Measurements from ENCODE around the gene RPL10A. TPM values are rescaled to one million over a fixed set of nuclear protein-coding genes. Genes with fewer than 3 reads are reported as not detected.

Gene RPL10A
- total RNA-seq, 2 experiments from 2014 or later: 1,581 to 2,643 TPM

DNA sequence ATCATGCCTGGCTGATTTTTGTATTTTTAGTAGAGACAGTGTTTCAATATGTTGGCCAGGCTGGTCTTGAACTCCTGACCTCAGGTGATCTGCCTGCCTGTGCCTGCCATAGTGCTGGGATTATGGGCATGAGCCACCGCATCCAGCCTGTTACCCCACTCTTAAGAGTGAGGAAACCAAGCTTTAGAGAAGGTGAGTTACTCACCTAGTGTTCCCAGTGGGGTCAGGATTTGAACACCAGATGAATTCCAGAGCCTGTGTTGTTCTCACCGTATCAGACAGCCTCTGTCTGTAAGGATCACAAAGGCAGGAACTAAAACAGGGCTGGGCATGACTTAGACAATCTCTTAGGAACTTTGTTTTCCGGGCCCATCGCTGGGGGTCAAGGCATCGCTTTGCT, 25.5 kb upstream of the RPL10A start:
- no peaks in the 10 kb centered on the region for H4K20me1 ChIP-seq (ENCODE audit: insufficient read depth, low read length)
- TF ChIP-seq EZH2phosphoT487 (IDR thresholded peaks at IDR 0.05; ENCODE audit: borderline replicate concordance, low read depth, low read length): no peak
- TF ChIP-seq, protein P1, sequence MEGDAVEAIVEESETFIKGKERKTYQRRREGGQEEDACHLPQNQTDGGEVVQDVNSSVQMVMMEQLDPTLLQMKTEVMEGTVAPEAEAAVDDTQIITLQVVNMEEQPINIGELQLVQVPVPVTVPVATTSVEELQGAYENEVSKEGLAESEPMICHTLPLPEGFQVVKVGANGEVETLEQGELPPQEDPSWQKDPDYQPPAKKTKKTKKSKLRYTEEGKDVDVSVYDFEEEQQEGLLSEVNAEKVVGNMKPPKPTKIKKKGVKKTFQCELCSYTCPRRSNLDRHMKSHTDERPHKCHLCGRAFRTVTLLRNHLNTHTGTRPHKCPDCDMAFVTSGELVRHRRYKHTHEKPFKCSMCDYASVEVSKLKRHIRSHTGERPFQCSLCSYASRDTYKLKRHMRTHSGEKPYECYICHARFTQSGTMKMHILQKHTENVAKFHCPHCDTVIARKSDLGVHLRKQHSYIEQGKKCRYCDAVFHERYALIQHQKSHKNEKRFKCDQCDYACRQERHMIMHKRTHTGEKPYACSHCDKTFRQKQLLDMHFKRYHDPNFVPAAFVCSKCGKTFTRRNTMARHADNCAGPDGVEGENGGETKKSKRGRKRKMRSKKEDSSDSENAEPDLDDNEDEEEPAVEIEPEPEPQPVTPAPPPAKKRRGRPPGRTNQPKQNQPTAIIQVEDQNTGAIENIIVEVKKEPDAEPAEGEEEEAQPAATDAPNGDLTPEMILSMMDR (conservative IDR thresholded peaks at IDR 0.05; ENCODE audit: low read length): no peak
- H3K4me1 ChIP-seq (ENCODE audit: insufficient read depth, low read length, poor library complexity, severe bottlenecking): no peaks in the 10 kb centered on the region
- POLR2A ChIA-PET: interaction anchor here (0.6 kb wide), 1 partner anchor 55 kb away, joined by 4 read pairs; no protein-coding TSS in a partner anchor
- no peak overlapping the region for H3K27ac ChIP-seq (ENCODE audit: low read depth, low read length, poor library complexity, severe bottlenecking)
- H3K36me3 ChIP-seq (ENCODE audit: insufficient read depth, low read length): no peaks in the 10 kb centered on the region
- intact Hi-C loops (cut with micrococcal nuclease; ENCODE audit: unreplicated experiment): no loop called here
- CTCF ChIA-PET (ENCODE audit: unreplicated experiment): no interaction called here
- no peak overlapping the region for H2AFZ ChIP-seq (ENCODE audit: low read length)
- no peak overlapping the region for H3K4me2 ChIP-seq (ENCODE audit: low read length)
- BruUV-seq (replicated peaks): no TSS peak
- no peaks in the 10 kb centered on the region for H3K9me3 ChIP-seq (ENCODE audit: low read length)
- H3K9me2 ChIP-seq (ENCODE audit: insufficient read depth, low read length): no peaks in the 10 kb centered on the region
- DNase-seq (ENCODE audit: low spot score): no peak
- no peak overlapping the region for H3K4me3 ChIP-seq (ENCODE audit: low read depth, low read length, poor library complexity, severe bottlenecking)
- no peaks in the 10 kb centered on the region for H3K79me2 ChIP-seq (ENCODE audit: insufficient read depth, low read depth, low read length)

DNA sequence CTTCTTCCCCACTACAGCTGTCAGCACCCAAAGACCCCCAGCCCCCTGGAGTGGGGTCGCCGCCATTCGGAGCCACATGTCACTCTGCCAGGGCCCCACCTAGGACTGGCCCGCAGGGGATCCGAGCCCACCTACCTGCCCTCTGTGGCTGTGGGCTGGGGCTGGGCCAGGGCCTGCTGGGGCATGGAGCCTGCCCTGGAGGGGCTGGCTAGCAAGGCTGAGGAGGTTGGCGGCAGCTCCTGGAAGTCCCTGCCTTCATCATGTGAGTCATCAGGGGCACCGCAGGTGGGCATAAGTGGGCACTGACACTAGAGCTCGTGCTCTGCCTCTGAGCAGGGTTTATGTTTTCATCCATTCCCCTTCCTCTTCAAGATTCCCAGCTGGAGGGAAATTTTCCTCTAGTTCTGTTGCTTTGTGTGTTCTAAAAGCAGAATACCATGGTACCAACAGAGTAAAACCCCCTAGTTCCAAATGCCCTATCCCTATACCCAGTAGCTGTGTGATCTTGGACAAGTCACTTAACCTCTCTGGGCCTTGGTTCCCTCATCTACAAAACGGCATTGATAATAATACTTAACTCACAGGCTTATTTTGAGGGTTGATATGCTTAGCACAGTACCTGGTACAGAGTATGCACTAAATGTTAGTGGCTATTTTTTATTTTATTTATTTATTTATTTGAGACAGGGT, 24.7 kb upstream of the RPL10A start:
- ChIA-PET POLR2A (no interaction called here), CTCF (ENCODE audit: unreplicated experiment) (no interaction called here)
- Histone ChIP-seq H3K4me2 (ENCODE audit: low read length) (no peak overlapping the region), H3K9me2 (ENCODE audit: insufficient read depth, low read length) (no peaks in the 10 kb centered on the region), H3K4me1 (ENCODE audit: insufficient read depth, low read length, poor library complexity, severe bottlenecking) (no peaks in the 10 kb centered on the region), H3K27ac (ENCODE audit: low read depth, low read length, poor library complexity, severe bottlenecking) (no peak overlapping the region), H3K79me2 (ENCODE audit: insufficient read depth, low read depth, low read length) (no peaks in the 10 kb centered on the region), H2AFZ (ENCODE audit: low read length) (no peak overlapping the region), H3K36me3 (ENCODE audit: insufficient read depth, low read length) (no peaks in the 10 kb centered on the region), H3K9me3 (ENCODE audit: low read length) (no peaks in the 10 kb centered on the region), H3K4me3 (ENCODE audit: low read depth, low read length, poor library complexity, severe bottlenecking) (no peak overlapping the region), H4K20me1 (ENCODE audit: insufficient read depth, low read length) (no peaks in the 10 kb centered on the region)
- TF ChIP-seq EZH2phosphoT487 (IDR thresholded peaks at IDR 0.05; ENCODE audit: borderline replicate concordance, low read depth, low read length): no peak
- TF ChIP-seq, protein P1 (conservative IDR thresholded peaks at IDR 0.05; ENCODE audit: low read length): no peak
- intact Hi-C loops (cut with micrococcal nuclease; ENCODE audit: unreplicated experiment): no loop called here
- BruUV-seq (replicated peaks): no TSS peak
- DNase-seq (ENCODE audit: low spot score): no peak

DNA sequence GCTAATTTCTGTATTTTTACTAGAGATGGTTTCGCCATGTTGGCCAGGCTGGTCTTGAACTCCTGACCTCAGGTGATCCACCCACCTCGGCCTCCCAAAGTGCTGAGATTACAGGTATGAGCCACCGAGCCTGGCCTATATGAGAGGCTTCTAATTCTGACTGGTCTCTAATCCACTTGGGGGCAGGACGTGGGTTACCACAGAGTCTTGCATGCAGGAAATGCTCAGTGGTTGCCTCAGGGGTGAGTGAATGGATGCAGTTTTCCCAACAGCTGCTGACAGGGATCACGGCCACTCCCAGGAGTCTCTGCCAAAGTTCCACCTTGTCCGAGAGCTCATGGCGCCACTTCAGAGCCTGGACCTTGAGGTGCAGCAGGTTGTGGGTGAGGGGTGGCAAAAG, 22.5 kb upstream of the RPL10A start:
- H3K9me2 ChIP-seq (ENCODE audit: insufficient read depth, low read length): no peaks in the 10 kb centered on the region
- no peaks in the 10 kb centered on the region for H4K20me1 ChIP-seq (ENCODE audit: insufficient read depth, low read length)
- CTCF ChIA-PET (ENCODE audit: unreplicated experiment): no interaction called here
- H3K4me2 ChIP-seq (ENCODE audit: low read length): no peak overlapping the region
- no peaks in the 10 kb centered on the region for H3K79me2 ChIP-seq (ENCODE audit: insufficient read depth, low read depth, low read length)
- no peak overlapping the region for H3K27ac ChIP-seq (ENCODE audit: low read depth, low read length, poor library complexity, severe bottlenecking)
- no peak for DNase-seq (ENCODE audit: low spot score)
- intact Hi-C loops (cut with micrococcal nuclease; ENCODE audit: unreplicated experiment): no loop called here
- BruUV-seq (replicated peaks): no TSS peak
- POLR2A ChIA-PET: interaction anchor here (1.0 kb wide), 1 partner anchor 53 kb away, joined by 3 read pairs; no protein-coding TSS in a partner anchor
- TF ChIP-seq EZH2phosphoT487 (IDR thresholded peaks at IDR 0.05; ENCODE audit: borderline replicate concordance, low read depth, low read length): no peak
- TF ChIP-seq, protein P1 (conservative IDR thresholded peaks at IDR 0.05; ENCODE audit: low read length): no peak
- no peaks in the 10 kb centered on the region for H3K4me1 ChIP-seq (ENCODE audit: insufficient read depth, low read length, poor library complexity, severe bottlenecking)
- no peak overlapping the region for H2AFZ ChIP-seq (ENCODE audit: low read length)
- no peak overlapping the region for H3K4me3 ChIP-seq (ENCODE audit: low read depth, low read length, poor library complexity, severe bottlenecking)
- no peaks in the 10 kb centered on the region for H3K9me3 ChIP-seq (ENCODE audit: low read length)
- no peaks in the 10 kb centered on the region for H3K36me3 ChIP-seq (ENCODE audit: insufficient read depth, low read length)
